HEK293 (cell line): ENCODE measurements around the gene SEMA3D.

Source experiments
- CTCF ChIP-seq: fragments of 450-650 bp; formaldehyde crosslinking; IDR thresholded peaks from 2 replicates; pipeline ENCODE4 v1.5.1; 2016; ENCODE audit warnings: missing biosample characterization, missing genetic modification characterization
- MYNN ChIP-seq: fragments of 450-650 bp; formaldehyde crosslinking; IDR thresholded peaks from 2 replicates; pipeline ENCODE4 v1.5.1; 2016; ENCODE audit warnings: missing biosample characterization, missing genetic modification characterization, borderline replicate concordance
- REST ChIP-seq: fragments of 450-650 bp; formaldehyde crosslinking; IDR thresholded peaks from 2 replicates; pipeline ENCODE4 v1.5.1; 2016; ENCODE audit warnings: missing biosample characterization, missing genetic modification characterization
- ZIC2 ChIP-seq: fragments of 450-650 bp; formaldehyde crosslinking; IDR thresholded peaks from 2 replicates; pipeline ENCODE4 v1.5.1; 2016; ENCODE audit warnings: missing biosample characterization, missing genetic modification characterization
- ZNF121 ChIP-seq: fragments of 450-650 bp; formaldehyde crosslinking; IDR thresholded peaks from 2 replicates; pipeline ENCODE4 v1.5.1; 2016; ENCODE audit warnings: missing biosample characterization, missing genetic modification characterization
- ZNF274 ChIP-seq, 2 experiments: fragments of 200-500 bp in 1 of 2; fragments of 450-650 bp in 1 of 2; sonication (Bioruptor generic) in 1 of 2; formaldehyde crosslinking in 1 of 2; IDR thresholded peaks; 2 replicates each; pipeline versions ENCODE4 v1.5.1 to v1.6.1; 2014 to 2016; ENCODE audit warnings: borderline replicate concordance in 1 of 2, inconsistent platforms in 1 of 2, low read length in 1 of 2, missing biosample characterization in 1 of 2, missing genetic modification characterization in 1 of 2
- ZNF423 ChIP-seq: fragments of 450-650 bp; formaldehyde crosslinking; IDR thresholded peaks from 2 replicates; pipeline ENCODE4 v1.5.1; 2016; ENCODE audit warnings: missing biosample characterization, missing genetic modification characterization
- ZNF510 ChIP-seq: fragments of 450-650 bp; formaldehyde crosslinking; IDR thresholded peaks from 2 replicates; pipeline ENCODE4 v1.5.1; 2018; ENCODE audit warnings: mild to moderate bottlenecking, missing genetic modification characterization, missing biosample characterization; ENCODE audit not compliant: insufficient replicate concordance
- ZNF529 ChIP-seq: fragments of 450-650 bp; formaldehyde crosslinking; IDR thresholded peaks from 2 replicates; pipeline ENCODE4 v1.5.1; 2017; ENCODE audit warnings: missing genetic modification characterization, missing biosample characterization; ENCODE audit not compliant: insufficient replicate concordance
- ZNF561 ChIP-seq: fragments of 450-650 bp; IDR thresholded peaks from 2 replicates; pipeline ENCODE4 v1.5.1; 2018; ENCODE audit warnings: missing biosample characterization, missing genetic modification characterization, borderline replicate concordance
- ZNF639 ChIP-seq: fragments of 450-650 bp; formaldehyde crosslinking; IDR thresholded peaks from 2 replicates; pipeline ENCODE4 v1.5.1; 2016; ENCODE audit warnings: missing biosample characterization, missing genetic modification characterization
- ZSCAN18 ChIP-seq: fragments of 450-650 bp; formaldehyde crosslinking; IDR thresholded peaks from 2 replicates; pipeline ENCODE4 v1.5.1; 2016; ENCODE audit warnings: missing biosample characterization, missing genetic modification characterization

GRCh38 chr7:85065888-85066485 lies 120.9 kb downstream of the SEMA3D start:
- TF ChIP-seq ZNF639 (tag by site-specific recombination), result no peak
- no peak for TF ChIP-seq REST
- no peak for TF ChIP-seq ZNF121 (tag by site-specific recombination)
- no peak for TF ChIP-seq ZSCAN18
- no peak for TF ChIP-seq CTCF (tag by site-specific recombination)
- no peak for TF ChIP-seq ZNF510 (tag by site-specific recombination)
- TF ChIP-seq ZNF529 (tag by site-specific recombination), result no peak
- no peak for TF ChIP-seq ZIC2 (tag by site-specific recombination)
- TF ChIP-seq ZNF274 (IDR thresholded peaks at IDR 0.05; ENCODE audit: low read length), result no peak
- no peak for TF ChIP-seq ZNF274 (tag by site-specific recombination; IDR thresholded peaks at IDR 0.05; ENCODE audit: borderline replicate concordance)
- no peak for TF ChIP-seq ZNF561 (tag by site-specific recombination)
- TF ChIP-seq ZNF423 (tag by site-specific recombination), result no peak
- no peak for TF ChIP-seq MYNN (tag by site-specific recombination)
